GM12878 (cell line): ENCODE data around the gene LENEP. TPM values are rescaled to one million over a fixed set of nuclear protein-coding genes. Genes with fewer than 3 reads are reported as not detected.

Experiments
- BACH1 ChIP-seq: fragments of 450-650 bp; IDR thresholded peaks from 2 replicates; pipeline ENCODE4 v1.6.1; 2017; ENCODE audit warnings: mild to moderate bottlenecking, borderline replicate concordance
- CEBPB ChIP-seq, 2 experiments: fragments of 150-350 bp in 1 of 2; IDR thresholded peaks; 2 replicates each; pipeline ENCODE4 v1.6.1; 2012 to 2014; ENCODE audit warnings: low read depth in 2 of 2, low read length in 2 of 2, borderline replicate concordance in 1 of 2, inconsistent platforms in 1 of 2
- CREB1 ChIP-seq: IDR thresholded peaks from 2 replicates; pipeline ENCODE4 v1.6.1; 2012; ENCODE audit warnings: low read depth, mild to moderate bottlenecking, inconsistent platforms
- HSF1 ChIP-seq: fragments of 150-350 bp; IDR thresholded peaks from 2 replicates; pipeline ENCODE4 v1.6.1; 2014; ENCODE audit warnings: mild to moderate bottlenecking, low read depth, low read length
- IKZF2 ChIP-seq, 2 experiments: fragments of 450-650 bp; IDR thresholded peaks; 2 replicates each; pipeline ENCODE4 v1.6.1; 2017; ENCODE audit warnings: mild to moderate bottlenecking in 2 of 2, moderate library complexity in 2 of 2
- NFXL1 ChIP-seq: fragments of 450-650 bp; IDR thresholded peaks from 2 replicates; pipeline ENCODE4 v1.6.1; 2017; ENCODE audit warnings: antibody characterized with exemption, mild to moderate bottlenecking, borderline replicate concordance
- NKRF ChIP-seq: fragments of 450-650 bp; conservative IDR thresholded peaks from 2 replicates; pipeline ENCODE4 v1.6.1; 2017; ENCODE audit warnings: mild to moderate bottlenecking, moderate library complexity
- PBX3 ChIP-seq: IDR thresholded peaks from 2 replicates; pipeline ENCODE4 v1.6.1; 2011; ENCODE audit warnings: mild to moderate bottlenecking, low read depth, low read length, moderate library complexity; ENCODE audit not compliant: insufficient replicate concordance
- POLR2AphosphoS5 ChIP-seq: IDR thresholded peaks from 2 replicates; pipeline ENCODE4 v1.6.1; 2011; ENCODE audit warnings: mild to moderate bottlenecking, low read length, inconsistent platforms
- SMARCA5 ChIP-seq: fragments of 450-650 bp; IDR thresholded peaks from 2 replicates; pipeline ENCODE4 v1.6.1; 2017; ENCODE audit warnings: mild to moderate bottlenecking
- TCF7 ChIP-seq: IDR thresholded peaks from 2 replicates; pipeline ENCODE4 v1.6.1; 2014; ENCODE audit warnings: antibody characterized with exemption, borderline replicate concordance
- ZNF24 ChIP-seq: fragments of 450-650 bp; IDR thresholded peaks from 2 replicates; pipeline ENCODE4 v1.6.1; 2017; ENCODE audit warnings: antibody characterized with exemption, mild to moderate bottlenecking
- ZNF274 ChIP-seq: IDR thresholded peaks from one replicate; pipeline ENCODE4 v1.8.0; 2011; ENCODE audit not compliant: insufficient read length, insufficient read depth
- polyA plus RNA-seq, 11 experiments: library from polyadenylated mRNA; depleted of rRNA in 4 of 11; unstranded in 6 of 11; stranded (reverse) in 5 of 11; fragments of >200 nt; fragmentation: Nextera tagmentation in 4 of 11; fragmentation: Illumina TruSeq in 1 of 11; extraction: Ambion mirVana in 4 of 11; extraction: Trizol in 1 of 11; gene quantifications; 1 replicate in 1 of 11; 2 replicates in 10 of 11; pipeline versions ENCODE4 v1.2.1 to v1.2.3, GENCODE V29; 2011 to 2016; ENCODE audit warnings: inconsistent platforms in 2 of 11, missing spikeins in 2 of 11, low read depth in 1 of 11
- total RNA-seq, 4 experiments: library from RNA; depleted of rRNA in 3 of 4; stranded (reverse); fragments of >200 nt in 3 of 4; fragmentation: Illumina TruSeq in 1 of 4; extraction: Trizol in 1 of 4; gene quantifications; 2 replicates each; pipeline versions ENCODE4 v1.2.1 to v1.2.3, GENCODE V29; 2013 to 2021

Gene LENEP
- total and polyA plus RNA-seq, 10 of the 15 experiments (the other 5 are each of a cell fraction or from before 2014, with no cell fraction given): 0.27 to 1.1 (median 0.64) TPM; not detected in 7

- TF ChIP-seq PBX3 (no peak), HSF1 (no peak), TCF7 (no peak), ZNF24 (no peak), SMARCA5 (peak; percentile 61; the same call in 1 of the 2 replicates), ZNF274 (no peak), IKZF2 (IDR thresholded peaks at IDR 0.05) (peak; percentile 74 to 76), CEBPB (IDR thresholded peaks at IDR 0.05; ENCODE audit: borderline replicate concordance in 1 of 2, low read depth in 2 of 2, low read length in 2 of 2) (no peak), POLR2AphosphoS5 (no peak; the same call in 1 of the 2 replicates), NFXL1 (no peak), BACH1 (peak; percentile 81), CREB1 (no peak), NKRF (peak; percentile 3)
These were observed 7.5 kb downstream of the LENEP start (continued) for GRCh38 chr1:155000726-155001424.
